Mammary epithelial cell (primary cell): ENCODE results near the gene MGA.

Source experiments
- EZH2 ChIP-seq: IDR thresholded peaks from 2 replicates; pipeline ENCODE4 v1.6.1; 2012; ENCODE audit warnings: low read length, inconsistent platforms, borderline replicate concordance
- TF ChIP-seq, protein P1 (sequence below), 2 donors: IDR thresholded peaks in 1 of 2; conservative IDR thresholded peaks in 1 of 2; 2 replicates each; pipeline ENCODE4 v1.5.1; 2011 to 2012; ENCODE audit warnings: inconsistent platforms in 2 of 2, low read length in 2 of 2, mild to moderate bottlenecking in 2 of 2, control low read depth in 1 of 2, low read depth in 1 of 2; ENCODE audit not compliant: insufficient read depth in 1 of 2; ENCODE audit errors: extremely low read depth in 1 of 2

DNA sequence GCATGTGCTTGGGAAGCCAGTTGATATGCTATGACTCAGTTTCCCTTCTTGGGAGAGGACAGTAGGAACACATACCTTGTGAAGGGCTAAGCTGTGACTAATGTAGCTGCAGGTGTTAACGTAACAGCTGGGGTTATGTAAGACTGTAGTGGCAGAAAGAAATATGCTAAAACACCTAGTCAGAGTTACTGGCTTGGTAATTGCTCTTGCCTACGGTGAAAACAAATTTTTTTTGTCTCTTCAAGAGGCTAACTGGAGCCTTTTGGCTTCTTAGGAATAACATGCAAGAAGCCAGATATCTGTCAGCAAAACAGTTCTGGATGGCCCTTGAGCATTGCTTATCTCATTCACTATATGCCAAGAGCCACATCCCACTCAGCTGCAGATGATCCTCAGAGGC lies 115.4 kb downstream of the MGA start:
- TF ChIP-seq, protein P1, sequence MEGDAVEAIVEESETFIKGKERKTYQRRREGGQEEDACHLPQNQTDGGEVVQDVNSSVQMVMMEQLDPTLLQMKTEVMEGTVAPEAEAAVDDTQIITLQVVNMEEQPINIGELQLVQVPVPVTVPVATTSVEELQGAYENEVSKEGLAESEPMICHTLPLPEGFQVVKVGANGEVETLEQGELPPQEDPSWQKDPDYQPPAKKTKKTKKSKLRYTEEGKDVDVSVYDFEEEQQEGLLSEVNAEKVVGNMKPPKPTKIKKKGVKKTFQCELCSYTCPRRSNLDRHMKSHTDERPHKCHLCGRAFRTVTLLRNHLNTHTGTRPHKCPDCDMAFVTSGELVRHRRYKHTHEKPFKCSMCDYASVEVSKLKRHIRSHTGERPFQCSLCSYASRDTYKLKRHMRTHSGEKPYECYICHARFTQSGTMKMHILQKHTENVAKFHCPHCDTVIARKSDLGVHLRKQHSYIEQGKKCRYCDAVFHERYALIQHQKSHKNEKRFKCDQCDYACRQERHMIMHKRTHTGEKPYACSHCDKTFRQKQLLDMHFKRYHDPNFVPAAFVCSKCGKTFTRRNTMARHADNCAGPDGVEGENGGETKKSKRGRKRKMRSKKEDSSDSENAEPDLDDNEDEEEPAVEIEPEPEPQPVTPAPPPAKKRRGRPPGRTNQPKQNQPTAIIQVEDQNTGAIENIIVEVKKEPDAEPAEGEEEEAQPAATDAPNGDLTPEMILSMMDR (conservative IDR thresholded peaks at IDR 0.05 in 1 of 2, IDR thresholded peaks at IDR 0.05 in 1 of 2; ENCODE audit: extremely low read depth in 1 of 2, insufficient read depth in 1 of 2, low read depth in 1 of 2, low read length in 2 of 2): no peak
- no peak for TF ChIP-seq EZH2
